SK-N-SH (cell line): ENCODE data around the gene DOCK10. TPM values are rescaled to one million over a fixed set of nuclear protein-coding genes. Genes with fewer than 3 reads are reported as not detected.

Experiments used
- CTCF ChIA-PET: fragments of 300-600, 350-600 bp; formaldehyde crosslinking; extraction: SDS; loops from one replicate; lab custom pipeline; 2021; lab: Yijun Ruan, JAX
- POLR2A ChIA-PET: fragments of 350-600 bp; sonication (Branson Sonifier 250); formaldehyde crosslinking; extraction: SDS; loops from one replicate; lab custom pipeline; 2020; ENCODE audit warnings: antibody characterized with exemption, inconsistent platforms; lab: Yijun Ruan, JAX
- DNase-seq: peaks from one replicate; pipeline ENCODE4 v3.0.0; 2012
- H2AFZ ChIP-seq: fragments of 200-600 bp; sonication (generic); 2 replicates; pipeline ENCODE4 v1.8.1; 2016; ENCODE audit warnings: antibody characterized with exemption, mild to moderate bottlenecking, low read depth
- H3F3A ChIP-seq: fragments of 200-600 bp; sonication (generic); replicated peaks from 2 replicates; pipeline ENCODE3; 2016; ENCODE audit warnings: antibody characterized with exemption, mild to moderate bottlenecking; ENCODE audit not compliant: insufficient read depth
- H3K27ac ChIP-seq, 2 experiments: fragments of 200-500 bp in 1 of 2; fragments of 200-600 bp in 1 of 2; sonication (Bioruptor generic) in 1 of 2; sonication (generic), shearing (Covaris generic) in 1 of 2; 2 replicates each; pipeline versions ENCODE4 v1.5.1 to v1.6.1; 2014 to 2016; ENCODE audit warnings: low read depth in 2 of 2, inconsistent platforms in 1 of 2, low read length in 1 of 2, mild to moderate bottlenecking in 1 of 2, mixed read lengths in 1 of 2
- H3K27me3 ChIP-seq: fragments of 200-600 bp; sonication (generic), shearing (Covaris generic); 2 replicates; pipeline ENCODE4 v1.6.1; 2016; ENCODE audit warnings: mixed run types; ENCODE audit not compliant: insufficient read depth
- H3K36me3 ChIP-seq, 2 experiments: fragments of 200-500 bp in 1 of 2; fragments of 200-600 bp in 1 of 2; sonication (Bioruptor generic) in 1 of 2; sonication (generic) in 1 of 2; replicated peaks in 1 of 2; 2 replicates each; pipeline versions ENCODE3 to v1.5.1; 2014 to 2016; ENCODE audit warnings: low read length in 1 of 2, mild to moderate bottlenecking in 1 of 2; ENCODE audit not compliant: insufficient read depth in 2 of 2, control insufficient read depth in 1 of 2
- H3K4me1 ChIP-seq, 2 experiments: fragments of 200-500 bp in 1 of 2; fragments of 200-600 bp in 1 of 2; sonication (Bioruptor generic) in 1 of 2; sonication (generic), shearing (Covaris generic) in 1 of 2; 2 replicates each; pipeline versions ENCODE4 v1.5.1 to v1.6.1; 2014 to 2016; ENCODE audit warnings: low read depth in 1 of 2, low read length in 1 of 2, mixed run types in 1 of 2; ENCODE audit not compliant: insufficient read depth in 2 of 2, control insufficient read depth in 1 of 2
- H3K4me2 ChIP-seq: fragments of 200-600 bp; sonication (generic), shearing (Covaris generic); 2 replicates; pipeline ENCODE4 v1.6.1; 2017; ENCODE audit warnings: mixed run types
- H3K4me3 ChIP-seq, 2 experiments: fragments of 200-500 bp in 1 of 2; fragments of 200-600 bp in 1 of 2; sonication (Bioruptor generic) in 1 of 2; sonication (generic), shearing (Covaris generic) in 1 of 2; 2 replicates each; pipeline versions ENCODE4 v1.5.1 to v1.8.1; 2014 to 2016; ENCODE audit warnings: low read depth in 2 of 2, inconsistent platforms in 1 of 2, low read length in 1 of 2, mild to moderate bottlenecking in 1 of 2, mixed read lengths in 1 of 2, moderate library complexity in 1 of 2
- H3K79me2 ChIP-seq: fragments of 200-600 bp; sonication (generic); 2 replicates; pipeline ENCODE4 v1.8.1; 2017; ENCODE audit warnings: mild to moderate bottlenecking; ENCODE audit not compliant: insufficient read depth
- H3K9ac ChIP-seq: fragments of 200-600 bp; sonication (generic); 2 replicates; pipeline ENCODE4 v1.6.1; 2017; ENCODE audit warnings: mixed run types
- H3K9me2 ChIP-seq: fragments of 200-600 bp; sonication (generic); 2 replicates; pipeline ENCODE4 v1.6.1; 2017; ENCODE audit warnings: mixed run types
- H3K9me3 ChIP-seq: fragments of 200-600 bp; sonication (generic); 2 replicates; pipeline ENCODE4 v1.6.1; 2017; ENCODE audit warnings: mixed run types, mild to moderate bottlenecking, moderate library complexity
- H4K20me1 ChIP-seq: fragments of 200-600 bp; sonication (generic); 2 replicates; pipeline ENCODE4 v1.6.1; 2017; ENCODE audit warnings: mild to moderate bottlenecking, mixed run types; ENCODE audit not compliant: insufficient read depth
- CHD2 ChIP-seq: fragments of 150-350 bp; IDR thresholded peaks from 2 replicates; pipeline ENCODE4 v1.6.1; 2018; ENCODE audit warnings: low read length; ENCODE audit not compliant: partially characterized antibody
- EP300 ChIP-seq, 2 experiments: IDR thresholded peaks; 2 replicates each; pipeline versions ENCODE4 v1.4.0 to v1.6.1; 2012; ENCODE audit warnings: borderline replicate concordance in 1 of 2, low read depth in 1 of 2, low read length in 1 of 2
- FOSL2 ChIP-seq: IDR thresholded peaks from 2 replicates; pipeline ENCODE4 v1.4.0; 2012; ENCODE audit warnings: low read depth, mild to moderate bottlenecking, moderate library complexity, borderline replicate concordance
- GATA2 ChIP-seq: sonication (generic); formaldehyde crosslinking; IDR thresholded peaks from 2 replicates; pipeline ENCODE4 v1.5.0; 2020; ENCODE audit warnings: mild to moderate bottlenecking, missing genetic modification reagents
- JUND ChIP-seq: IDR thresholded peaks from 2 replicates; pipeline ENCODE4 v1.4.0; 2012
- MEF2A ChIP-seq: IDR thresholded peaks from 2 replicates; pipeline ENCODE4 v1.4.0; 2012; ENCODE audit warnings: low read depth, borderline replicate concordance
- RAD21 ChIP-seq: IDR thresholded peaks from 2 replicates; pipeline ENCODE4 v1.6.1; 2012; ENCODE audit warnings: mild to moderate bottlenecking, low read length
- RCOR1 ChIP-seq: fragments of 150-350 bp; IDR thresholded peaks from 2 replicates; pipeline ENCODE4 v1.6.1; 2017; ENCODE audit warnings: antibody characterized with exemption, low read length
- RFX5 ChIP-seq: IDR thresholded peaks from 2 replicates; pipeline ENCODE4 v1.6.1; 2012; ENCODE audit warnings: mild to moderate bottlenecking, improper control_type of control experiment, low read length
- SIN3A ChIP-seq: IDR thresholded peaks from 2 replicates; pipeline ENCODE4 v1.6.1; 2012; ENCODE audit warnings: low read depth, mild to moderate bottlenecking, low read length, moderate library complexity, borderline replicate concordance
- TCF12 ChIP-seq: IDR thresholded peaks from 2 replicates; pipeline ENCODE4 v1.4.0; 2012
- USF1 ChIP-seq: IDR thresholded peaks from 2 replicates; pipeline ENCODE4 v1.4.0; 2012; ENCODE audit warnings: low read depth, borderline replicate concordance
- WGBS: methylation state at CpG from one replicate; pipeline ENCODE4 v1.1.6; 2017; ENCODE audit warnings: low lambda C conversion rate; 5-methylcytosine and 5-hydroxymethylcytosine counted together
- polyA plus RNA-seq, 3 experiments: library from polyadenylated mRNA; depleted of rRNA; stranded (reverse); fragments of >200 nt; gene quantifications; 2 replicates each; pipeline ENCODE4 v1.2.3, GENCODE V29; 2012
- TF ChIP-seq, protein P1 (sequence below): fragments of 200-600 bp; sonication (generic); IDR thresholded peaks from 2 replicates; pipeline ENCODE4 v1.6.1; 2017; ENCODE audit warnings: antibody characterized with exemption, mild to moderate bottlenecking, moderate library complexity
- TF ChIP-seq, protein P2 (sequence below): fragments of 150-350 bp; IDR thresholded peaks from 2 replicates; pipeline ENCODE4 v1.6.1; 2017; ENCODE audit warnings: antibody characterized with exemption, low read length, low read depth, borderline replicate concordance

The DOCK10 gene
- polyA plus RNA-seq, 1 of the 3 experiments (the other 2 are of a cell fraction), result 24.1 TPM

DNA sequence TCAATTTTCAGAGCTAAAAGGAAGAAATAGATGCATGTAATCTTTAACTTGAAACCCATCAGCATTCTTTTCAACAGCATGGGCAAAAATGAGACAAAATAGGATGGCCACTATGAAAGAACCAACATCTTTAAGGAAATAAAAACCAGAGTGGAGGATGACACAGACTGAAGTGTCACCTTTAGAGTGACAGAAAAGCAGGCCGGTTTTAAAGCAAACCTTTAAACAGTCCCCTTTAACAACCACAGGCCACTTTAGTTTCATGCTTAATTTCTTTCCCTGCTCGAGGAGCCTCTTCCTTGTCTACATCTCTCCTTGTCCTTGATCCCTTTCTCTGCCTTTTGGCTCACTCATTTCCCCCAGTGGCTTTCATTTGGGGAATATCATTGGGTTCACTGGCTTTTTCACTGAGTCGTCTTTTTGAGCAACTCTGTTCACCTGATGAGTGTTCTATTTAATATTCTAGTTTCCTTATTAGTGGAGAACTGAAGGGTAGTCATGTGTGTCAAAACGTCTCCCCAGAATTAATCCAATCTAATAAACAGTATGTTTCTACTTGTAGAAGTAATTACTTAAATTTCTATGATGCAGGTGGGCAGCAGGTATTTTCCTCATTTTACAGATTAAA is 72.5 kb downstream of the DOCK10 start (continued):
- TF ChIP-seq, protein P1, sequence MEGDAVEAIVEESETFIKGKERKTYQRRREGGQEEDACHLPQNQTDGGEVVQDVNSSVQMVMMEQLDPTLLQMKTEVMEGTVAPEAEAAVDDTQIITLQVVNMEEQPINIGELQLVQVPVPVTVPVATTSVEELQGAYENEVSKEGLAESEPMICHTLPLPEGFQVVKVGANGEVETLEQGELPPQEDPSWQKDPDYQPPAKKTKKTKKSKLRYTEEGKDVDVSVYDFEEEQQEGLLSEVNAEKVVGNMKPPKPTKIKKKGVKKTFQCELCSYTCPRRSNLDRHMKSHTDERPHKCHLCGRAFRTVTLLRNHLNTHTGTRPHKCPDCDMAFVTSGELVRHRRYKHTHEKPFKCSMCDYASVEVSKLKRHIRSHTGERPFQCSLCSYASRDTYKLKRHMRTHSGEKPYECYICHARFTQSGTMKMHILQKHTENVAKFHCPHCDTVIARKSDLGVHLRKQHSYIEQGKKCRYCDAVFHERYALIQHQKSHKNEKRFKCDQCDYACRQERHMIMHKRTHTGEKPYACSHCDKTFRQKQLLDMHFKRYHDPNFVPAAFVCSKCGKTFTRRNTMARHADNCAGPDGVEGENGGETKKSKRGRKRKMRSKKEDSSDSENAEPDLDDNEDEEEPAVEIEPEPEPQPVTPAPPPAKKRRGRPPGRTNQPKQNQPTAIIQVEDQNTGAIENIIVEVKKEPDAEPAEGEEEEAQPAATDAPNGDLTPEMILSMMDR, result no peak
- TF ChIP-seq CHD2, result no peak
- no peak for TF ChIP-seq GATA2 (CRISPR knock-in tag)
- TF ChIP-seq EP300 (IDR thresholded peaks at IDR 0.05; ENCODE audit: borderline replicate concordance in 1 of 2, low read depth in 1 of 2, low read length in 1 of 2), result no peak
- no peak for TF ChIP-seq USF1
- no peak for TF ChIP-seq RCOR1

GRCh38 chr2:224969095-224969494 is 73.2 kb downstream of the DOCK10 start:
- no peaks in the 10 kb centered on the region for H4K20me1 ChIP-seq
- POLR2A ChIA-PET, result no interaction called here

More at GRCh38 chr2:224969095-224969494, 73.2 kb downstream of the DOCK10 start:
- no peaks in the 10 kb centered on the region for H3K9me3 ChIP-seq
- no peak overlapping the region for H3K4me2 ChIP-seq
- H3K27me3 ChIP-seq, result no peaks in the 10 kb centered on the region
- CTCF ChIA-PET, result interaction anchor here (0.8 kb wide), 1 partner anchor 59 kb away, joined by 3 read pairs; no protein-coding TSS in a partner anchor
- no peak overlapping the region for H3K9ac ChIP-seq
- no peak for DNase-seq
- WGBS, result 93% methylated on average over 5 of the region's 5 CpGs
- no peak overlapping the region for H3K27ac ChIP-seq
- no peak overlapping the region for H3K4me3 ChIP-seq
- TF ChIP-seq, protein P2, sequence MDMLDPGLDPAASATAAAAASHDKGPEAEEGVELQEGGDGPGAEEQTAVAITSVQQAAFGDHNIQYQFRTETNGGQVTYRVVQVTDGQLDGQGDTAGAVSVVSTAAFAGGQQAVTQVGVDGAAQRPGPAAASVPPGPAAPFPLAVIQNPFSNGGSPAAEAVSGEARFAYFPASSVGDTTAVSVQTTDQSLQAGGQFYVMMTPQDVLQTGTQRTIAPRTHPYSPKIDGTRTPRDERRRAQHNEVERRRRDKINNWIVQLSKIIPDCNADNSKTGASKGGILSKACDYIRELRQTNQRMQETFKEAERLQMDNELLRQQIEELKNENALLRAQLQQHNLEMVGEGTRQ, result no peak
- TF ChIP-seq RAD21 (no peak), USF1 (no peak), SIN3A (no peak), GATA2 (CRISPR knock-in tag) (no peak), RFX5 (no peak), MEF2A (no peak), FOSL2 (no peak), EP300 (IDR thresholded peaks at IDR 0.05; ENCODE audit: borderline replicate concordance in 1 of 2, low read depth in 1 of 2, low read length in 1 of 2) (no peak), TCF12 (no peak), CHD2 (no peak), JUND (no peak)
- peaks cover 4 to 7% of the 10 kb centered on the region in 2 experiments for H3K4me1 ChIP-seq
- H3K9me2 ChIP-seq, result no peaks in the 10 kb centered on the region
- H2AFZ ChIP-seq, result no peak overlapping the region
- H3F3A ChIP-seq, result peaks cover 4% of the 10 kb centered on the region
- H3K36me3 ChIP-seq, result no peaks in the 10 kb centered on the region
- peaks cover 35% of the 10 kb centered on the region; the same call in 1 of the 2 replicates for H3K79me2 ChIP-seq
